GM12878 (cell line): ENCODE data around the gene OLFML2A. TPM values are rescaled to one million over a fixed set of nuclear protein-coding genes. Genes with fewer than 3 reads are reported as not detected.

Experiments used
- EED ChIP-seq: sonication (generic); IDR thresholded peaks from 2 replicates; pipeline ENCODE4 v1.6.1; 2016; ENCODE audit warnings: antibody characterized with exemption, low read depth
- IRF4 ChIP-seq: IDR thresholded peaks from 2 replicates; pipeline ENCODE4 v1.6.1; 2011; ENCODE audit warnings: low read depth, low read length
- KLF5 ChIP-seq: fragments of 450-650 bp; IDR thresholded peaks from 2 replicates; pipeline ENCODE4 v1.6.1; 2014; ENCODE audit warnings: mild to moderate bottlenecking; ENCODE audit not compliant: partially characterized antibody
- MEF2B ChIP-seq: fragments of 450-650 bp; IDR thresholded peaks from 2 replicates; pipeline ENCODE4 v1.6.1; 2018; ENCODE audit warnings: mild to moderate bottlenecking, moderate library complexity; ENCODE audit not compliant: partially characterized antibody, poor library complexity, severe bottlenecking
- NBN ChIP-seq: fragments of 450-650 bp; IDR thresholded peaks from 2 replicates; pipeline ENCODE4 v1.6.1; 2016
- NR2C2 ChIP-seq: IDR thresholded peaks from 2 replicates; pipeline ENCODE4 v1.6.1; 2011; ENCODE audit warnings: borderline replicate concordance, low read depth; ENCODE audit not compliant: control insufficient read depth, insufficient read length
- STAT1 ChIP-seq: fragments of 450-650 bp; conservative IDR thresholded peaks from 2 replicates; pipeline ENCODE4 v1.6.1; 2014; ENCODE audit warnings: antibody characterized with exemption, mild to moderate bottlenecking
- YY1 ChIP-seq: IDR thresholded peaks from 2 replicates; pipeline ENCODE4 v1.6.1; 2011; ENCODE audit warnings: low read depth, mild to moderate bottlenecking, low read length
- polyA plus RNA-seq, 11 experiments: library from polyadenylated mRNA; depleted of rRNA in 4 of 11; unstranded in 6 of 11; stranded (reverse) in 5 of 11; fragments of >200 nt; fragmentation: Nextera tagmentation in 4 of 11; fragmentation: Illumina TruSeq in 1 of 11; extraction: Ambion mirVana in 4 of 11; extraction: Trizol in 1 of 11; gene quantifications; 1 replicate in 1 of 11; 2 replicates in 10 of 11; pipeline versions ENCODE4 v1.2.1 to v1.2.3, GENCODE V29; 2011 to 2016; ENCODE audit warnings: inconsistent platforms in 2 of 11, missing spikeins in 2 of 11, low read depth in 1 of 11
- total RNA-seq, 4 experiments: library from RNA; depleted of rRNA in 3 of 4; stranded (reverse); fragments of >200 nt in 3 of 4; fragmentation: Illumina TruSeq in 1 of 4; extraction: Trizol in 1 of 4; gene quantifications; 2 replicates each; pipeline versions ENCODE4 v1.2.1 to v1.2.3, GENCODE V29; 2013 to 2021
- TF ChIP-seq, protein P1 (sequence below), 3 experiments: IDR thresholded peaks in 2 of 3; conservative IDR thresholded peaks in 1 of 3; 2 replicates each; pipeline ENCODE4 v1.5.1; 2011; ENCODE audit warnings: low read depth in 3 of 3, low read length in 3 of 3, mild to moderate bottlenecking in 3 of 3, control low read depth in 2 of 3, moderate library complexity in 2 of 3, inconsistent platforms in 1 of 3, mixed read lengths in 1 of 3; ENCODE audit not compliant: control insufficient read depth in 2 of 3, insufficient read depth in 1 of 3; ENCODE audit errors: extremely low read depth in 1 of 3
- TF ChIP-seq, protein P2 (sequence below): IDR thresholded peaks from 2 replicates; pipeline ENCODE4 v1.6.1; 2012; ENCODE audit warnings: low read depth, low read length, improper control_type of control experiment
- TF ChIP-seq, protein P3 (sequence below): fragments of 450-650 bp; conservative IDR thresholded peaks from 2 replicates; pipeline ENCODE4 v1.6.1; 2017; ENCODE audit warnings: mild to moderate bottlenecking, moderate library complexity
- TF ChIP-seq, protein P4 (sequence below): IDR thresholded peaks from 2 replicates; pipeline ENCODE4 v1.6.1; 2012; ENCODE audit warnings: low read depth, low read length, improper control_type of control experiment

Gene OLFML2A
- total and polyA plus RNA-seq, 10 of the 15 experiments (the other 5 are each of a cell fraction or from before 2014, with no cell fraction given), result 0.02 to 0.13 (median 0.10) TPM; not detected in 4

DNA sequence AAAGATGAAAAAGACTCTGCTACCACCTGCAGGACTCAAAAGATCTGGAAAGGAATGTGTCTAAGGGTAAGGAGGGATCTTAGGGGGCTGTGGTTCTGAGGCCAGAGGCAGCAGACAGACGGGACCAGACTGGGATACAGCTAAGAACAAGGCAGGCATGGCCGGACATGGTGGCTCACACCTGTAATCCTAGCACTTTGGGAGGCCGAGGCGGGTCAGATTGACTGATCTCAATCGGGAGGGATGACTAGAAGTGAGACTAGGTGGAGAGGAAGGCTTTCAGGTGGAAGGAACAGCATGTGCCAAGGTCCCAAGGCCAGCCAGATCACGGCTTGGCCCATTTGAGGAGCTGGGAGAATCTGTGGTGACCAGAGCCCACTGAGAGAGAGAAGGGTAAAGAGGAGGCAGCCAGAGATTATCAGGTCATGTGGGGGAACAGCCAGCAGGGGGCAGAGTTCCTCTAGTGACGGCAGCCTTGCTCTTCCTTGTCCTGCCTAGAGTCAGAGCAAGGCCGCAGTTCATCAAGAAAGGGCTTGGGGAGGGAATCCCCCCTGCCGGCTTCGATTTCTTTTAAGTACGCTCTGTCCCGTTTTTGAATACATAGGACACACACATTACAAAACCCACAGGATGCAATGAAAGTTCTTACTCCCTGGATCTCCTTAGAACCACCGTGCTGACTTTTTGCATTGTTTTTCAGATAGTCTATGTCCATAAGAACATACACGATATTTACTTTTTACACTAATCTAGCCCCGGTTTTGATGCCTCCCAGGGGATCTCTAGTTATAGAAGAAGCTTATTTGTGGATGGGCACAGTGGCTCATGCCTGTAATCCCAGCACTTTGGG, 2.6 kb upstream of the OLFML2A start (continued):
- TF ChIP-seq, protein P1, sequence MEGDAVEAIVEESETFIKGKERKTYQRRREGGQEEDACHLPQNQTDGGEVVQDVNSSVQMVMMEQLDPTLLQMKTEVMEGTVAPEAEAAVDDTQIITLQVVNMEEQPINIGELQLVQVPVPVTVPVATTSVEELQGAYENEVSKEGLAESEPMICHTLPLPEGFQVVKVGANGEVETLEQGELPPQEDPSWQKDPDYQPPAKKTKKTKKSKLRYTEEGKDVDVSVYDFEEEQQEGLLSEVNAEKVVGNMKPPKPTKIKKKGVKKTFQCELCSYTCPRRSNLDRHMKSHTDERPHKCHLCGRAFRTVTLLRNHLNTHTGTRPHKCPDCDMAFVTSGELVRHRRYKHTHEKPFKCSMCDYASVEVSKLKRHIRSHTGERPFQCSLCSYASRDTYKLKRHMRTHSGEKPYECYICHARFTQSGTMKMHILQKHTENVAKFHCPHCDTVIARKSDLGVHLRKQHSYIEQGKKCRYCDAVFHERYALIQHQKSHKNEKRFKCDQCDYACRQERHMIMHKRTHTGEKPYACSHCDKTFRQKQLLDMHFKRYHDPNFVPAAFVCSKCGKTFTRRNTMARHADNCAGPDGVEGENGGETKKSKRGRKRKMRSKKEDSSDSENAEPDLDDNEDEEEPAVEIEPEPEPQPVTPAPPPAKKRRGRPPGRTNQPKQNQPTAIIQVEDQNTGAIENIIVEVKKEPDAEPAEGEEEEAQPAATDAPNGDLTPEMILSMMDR (IDR thresholded peaks at IDR 0.05 in 2 of 3, conservative IDR thresholded peaks at IDR 0.05 in 1 of 3; ENCODE audit: control insufficient read depth in 2 of 3, extremely low read depth in 1 of 3, insufficient read depth in 1 of 3, low read depth in 3 of 3, low read length in 3 of 3), result peak; percentile 75 to 91 (median 76); a peak in 5 of 6 replicates
- TF ChIP-seq NBN (peak; percentile 69; the same call in 1 of the 2 replicates), IRF4 (0 out of 2 replicates have a peak, but pooled peaks have one; percentile 40), YY1 (0 out of 2 replicates have a peak, but pooled peaks have one; percentile 53), MEF2B (no peak), EED (no peak), KLF5 (no peak), NR2C2 (no peak), STAT1 (no peak)
- TF ChIP-seq, protein P2, sequence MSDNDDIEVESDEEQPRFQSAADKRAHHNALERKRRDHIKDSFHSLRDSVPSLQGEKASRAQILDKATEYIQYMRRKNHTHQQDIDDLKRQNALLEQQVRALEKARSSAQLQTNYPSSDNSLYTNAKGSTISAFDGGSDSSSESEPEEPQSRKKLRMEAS, result no peak
- TF ChIP-seq, protein P3, sequence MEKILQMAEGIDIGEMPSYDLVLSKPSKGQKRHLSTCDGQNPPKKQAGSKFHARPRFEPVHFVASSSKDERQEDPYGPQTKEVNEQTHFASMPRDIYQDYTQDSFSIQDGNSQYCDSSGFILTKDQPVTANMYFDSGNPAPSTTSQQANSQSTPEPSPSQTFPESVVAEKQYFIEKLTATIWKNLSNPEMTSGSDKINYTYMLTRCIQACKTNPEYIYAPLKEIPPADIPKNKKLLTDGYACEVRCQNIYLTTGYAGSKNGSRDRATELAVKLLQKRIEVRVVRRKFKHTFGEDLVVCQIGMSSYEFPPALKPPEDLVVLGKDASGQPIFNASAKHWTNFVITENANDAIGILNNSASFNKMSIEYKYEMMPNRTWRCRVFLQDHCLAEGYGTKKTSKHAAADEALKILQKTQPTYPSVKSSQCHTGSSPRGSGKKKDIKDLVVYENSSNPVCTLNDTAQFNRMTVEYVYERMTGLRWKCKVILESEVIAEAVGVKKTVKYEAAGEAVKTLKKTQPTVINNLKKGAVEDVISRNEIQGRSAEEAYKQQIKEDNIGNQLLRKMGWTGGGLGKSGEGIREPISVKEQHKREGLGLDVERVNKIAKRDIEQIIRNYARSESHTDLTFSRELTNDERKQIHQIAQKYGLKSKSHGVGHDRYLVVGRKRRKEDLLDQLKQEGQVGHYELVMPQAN, result no peak
- TF ChIP-seq, protein P4, sequence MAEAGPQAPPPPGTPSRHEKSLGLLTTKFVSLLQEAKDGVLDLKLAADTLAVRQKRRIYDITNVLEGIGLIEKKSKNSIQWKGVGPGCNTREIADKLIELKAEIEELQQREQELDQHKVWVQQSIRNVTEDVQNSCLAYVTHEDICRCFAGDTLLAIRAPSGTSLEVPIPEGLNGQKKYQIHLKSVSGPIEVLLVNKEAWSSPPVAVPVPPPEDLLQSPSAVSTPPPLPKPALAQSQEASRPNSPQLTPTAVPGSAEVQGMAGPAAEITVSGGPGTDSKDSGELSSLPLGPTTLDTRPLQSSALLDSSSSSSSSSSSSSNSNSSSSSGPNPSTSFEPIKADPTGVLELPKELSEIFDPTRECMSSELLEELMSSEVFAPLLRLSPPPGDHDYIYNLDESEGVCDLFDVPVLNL, result no peak
